IMR-90 (cell line): ENCODE results near the gene TMEM117.

Source experiments
- BHLHE40 ChIP-seq: fragments of 150-350 bp; IDR thresholded peaks from 2 replicates; pipeline ENCODE4 v1.6.1; 2016; ENCODE audit warnings: mild to moderate bottlenecking, low read depth, low read length
- CHD1 ChIP-seq: IDR thresholded peaks from 2 replicates; pipeline ENCODE4 v1.6.1; 2012; ENCODE audit warnings: low read depth, low read length, improper control_type of control experiment
- FOS ChIP-seq: fragments of 150-350 bp; IDR thresholded peaks from 2 replicates; pipeline ENCODE4 v1.6.1; 2016; ENCODE audit warnings: low read depth, low read length
- MXI1 ChIP-seq: IDR thresholded peaks from 2 replicates; pipeline ENCODE4 v1.6.1; 2012; ENCODE audit warnings: low read depth, mild to moderate bottlenecking, low read length, moderate library complexity, borderline replicate concordance
- POLR2A ChIP-seq: IDR thresholded peaks from 2 replicates; pipeline ENCODE4 v1.6.1; 2012; ENCODE audit warnings: mild to moderate bottlenecking, low read depth, low read length
- RAD21 ChIP-seq: IDR thresholded peaks from 2 replicates; pipeline ENCODE4 v1.6.1; 2012; ENCODE audit warnings: low read length, improper control_type of control experiment
- RCOR1 ChIP-seq: IDR thresholded peaks from 2 replicates; pipeline ENCODE4 v1.6.1; 2012; ENCODE audit warnings: mild to moderate bottlenecking, low read length, improper control_type of control experiment; ENCODE audit not compliant: insufficient replicate concordance
- SMC3 ChIP-seq: fragments of 150-350 bp; IDR thresholded peaks from 2 replicates; pipeline ENCODE4 v1.6.1; 2016; ENCODE audit warnings: low read depth, mild to moderate bottlenecking, antibody characterized with exemption, low read length, moderate library complexity
- USF2 ChIP-seq: fragments of 150-350 bp; IDR thresholded peaks from 2 replicates; pipeline ENCODE4 v1.6.1; 2017; ENCODE audit warnings: mild to moderate bottlenecking, antibody characterized with exemption, low read length, low read depth
- TF ChIP-seq, protein P1 (sequence below): conservative IDR thresholded peaks from 2 replicates; pipeline ENCODE4 v1.5.1; 2012; ENCODE audit warnings: mild to moderate bottlenecking, low read depth, low read length, improper control_type of control experiment
- TF ChIP-seq, protein P2 (sequence below): fragments of 150-350 bp; IDR thresholded peaks from 2 replicates; pipeline ENCODE4 v1.6.1; 2016; ENCODE audit warnings: low read depth, mild to moderate bottlenecking, low read length, moderate library complexity, borderline replicate concordance

- TF ChIP-seq RAD21 (no peak), BHLHE40 (no peak), FOS (no peak), MXI1 (no peak), POLR2A (no peak), SMC3 (no peak), USF2 (no peak), RCOR1 (no peak), CHD1 (no peak)
- TF ChIP-seq, protein P1, sequence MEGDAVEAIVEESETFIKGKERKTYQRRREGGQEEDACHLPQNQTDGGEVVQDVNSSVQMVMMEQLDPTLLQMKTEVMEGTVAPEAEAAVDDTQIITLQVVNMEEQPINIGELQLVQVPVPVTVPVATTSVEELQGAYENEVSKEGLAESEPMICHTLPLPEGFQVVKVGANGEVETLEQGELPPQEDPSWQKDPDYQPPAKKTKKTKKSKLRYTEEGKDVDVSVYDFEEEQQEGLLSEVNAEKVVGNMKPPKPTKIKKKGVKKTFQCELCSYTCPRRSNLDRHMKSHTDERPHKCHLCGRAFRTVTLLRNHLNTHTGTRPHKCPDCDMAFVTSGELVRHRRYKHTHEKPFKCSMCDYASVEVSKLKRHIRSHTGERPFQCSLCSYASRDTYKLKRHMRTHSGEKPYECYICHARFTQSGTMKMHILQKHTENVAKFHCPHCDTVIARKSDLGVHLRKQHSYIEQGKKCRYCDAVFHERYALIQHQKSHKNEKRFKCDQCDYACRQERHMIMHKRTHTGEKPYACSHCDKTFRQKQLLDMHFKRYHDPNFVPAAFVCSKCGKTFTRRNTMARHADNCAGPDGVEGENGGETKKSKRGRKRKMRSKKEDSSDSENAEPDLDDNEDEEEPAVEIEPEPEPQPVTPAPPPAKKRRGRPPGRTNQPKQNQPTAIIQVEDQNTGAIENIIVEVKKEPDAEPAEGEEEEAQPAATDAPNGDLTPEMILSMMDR = no peak
- TF ChIP-seq, protein P2, sequence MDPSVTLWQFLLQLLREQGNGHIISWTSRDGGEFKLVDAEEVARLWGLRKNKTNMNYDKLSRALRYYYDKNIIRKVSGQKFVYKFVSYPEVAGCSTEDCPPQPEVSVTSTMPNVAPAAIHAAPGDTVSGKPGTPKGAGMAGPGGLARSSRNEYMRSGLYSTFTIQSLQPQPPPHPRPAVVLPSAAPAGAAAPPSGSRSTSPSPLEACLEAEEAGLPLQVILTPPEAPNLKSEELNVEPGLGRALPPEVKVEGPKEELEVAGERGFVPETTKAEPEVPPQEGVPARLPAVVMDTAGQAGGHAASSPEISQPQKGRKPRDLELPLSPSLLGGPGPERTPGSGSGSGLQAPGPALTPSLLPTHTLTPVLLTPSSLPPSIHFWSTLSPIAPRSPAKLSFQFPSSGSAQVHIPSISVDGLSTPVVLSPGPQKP = no peak
These were observed 411.7 kb downstream of the TMEM117 start for GRCh38 chr12:44247588-44247987.
